ENCODE data around the gene ZFHX3. TPM values are rescaled to one million over a fixed set of nuclear protein-coding genes. Genes with fewer than 3 reads are reported as not detected.

The ZFHX3 gene
- total and polyA plus RNA-seq, 2 donors (not counting 3 experiments of a cell fraction or from before 2014, with no cell fraction given), result 3.7 to 18.8 TPM

GRCh38 chr16:72958522-72959076, 89.3 kb downstream of the ZFHX3 start:
- H2AFZ ChIP-seq (ENCODE audit: low read depth, low read length), result no peak overlapping the region
- H3K36me3 ChIP-seq (ENCODE audit: control insufficient read depth in 2 of 2, extremely low read depth in 1 of 2, insufficient read depth in 2 of 2, low read length in 2 of 2), result peaks cover 4 to 11% of the 10 kb centered on the region in 2 experiments
- H3K4me2 ChIP-seq (ENCODE audit: insufficient read depth, low read length), result no peak overlapping the region
- no TSS peak for BruUV-seq (replicated peaks)
- H3K9me1 ChIP-seq (replicated peaks; ENCODE audit: control insufficient read depth, extremely low read depth, insufficient read depth, low read length), result no peaks in the 10 kb centered on the region
- dilution Hi-C loops (cut with MboI; ENCODE audit: extremely low pct_ligation_motif_present, low sequenced_read_pairs), result no loop called here
- ChIA-PET POLR2A (no interaction called here), CTCF (interaction anchor here (1.0 kb wide), 1 partner anchor 17 kb away, joined by 3 read pairs; no protein-coding TSS in a partner anchor)
- no peak overlapping the region for H3K4me3 ChIP-seq (replicated peaks in 1 of 3; ENCODE audit: insufficient read depth in 1 of 3, low read depth in 1 of 3, low read length in 3 of 3)
- no peaks in the 10 kb centered on the region for H3K4me1 ChIP-seq (ENCODE audit: control insufficient read depth, extremely low read depth, insufficient read depth, low read length)
- H3K9ac ChIP-seq (replicated peaks; ENCODE audit: extremely low read depth, insufficient read depth, low read length), result no peak overlapping the region
- H3K79me2 ChIP-seq (ENCODE audit: control insufficient read depth, insufficient read depth, low read length), result peaks cover 1% of the 10 kb centered on the region
- no peak overlapping the region for H3K27ac ChIP-seq (ENCODE audit: insufficient read depth, low read depth, low read length)
- intact Hi-C loops (cut with micrococcal nuclease), result no loop called here
- FAIRE-seq, result no peak
- no peak for DNase-seq (ENCODE audit: low read depth, low spot score)
- H4K20me1 ChIP-seq (replicated peaks; ENCODE audit: control insufficient read depth, extremely low read depth, insufficient read depth, low read length), result no peaks in the 10 kb centered on the region
- H3K9me3 ChIP-seq (replicated peaks; ENCODE audit: control insufficient read depth, insufficient read depth, low read length), result no peaks in the 10 kb centered on the region
- no peaks in the 10 kb centered on the region for H3K27me3 ChIP-seq (ENCODE audit: control insufficient read depth in 2 of 2, insufficient read depth in 2 of 2, low read length in 2 of 2)
- TF ChIP-seq JUN (IDR thresholded peaks at IDR 0.05; ENCODE audit: borderline replicate concordance, insufficient read depth, insufficient read length, low read depth) (no peak), MYC (IDR thresholded peaks at IDR 0.05; ENCODE audit: low read depth, low read length) (no peak), MAX (IDR thresholded peaks at IDR 0.05; ENCODE audit: insufficient read depth, insufficient read length) (no peak), POLR2A (IDR thresholded peaks at IDR 0.05; ENCODE audit: low read depth, low read length) (no peak), POLR2AphosphoS5 (IDR thresholded peaks at IDR 0.05; ENCODE audit: insufficient read depth, low read depth, low read length) (no peak), FOS (IDR thresholded peaks at IDR 0.05; ENCODE audit: borderline replicate concordance, insufficient read depth, low read length) (no peak), EZH2 (IDR thresholded peaks at IDR 0.05; ENCODE audit: borderline replicate concordance, low read depth, low read length, severe bottlenecking) (no peak), CTCF (IDR thresholded peaks at IDR 0.05; ENCODE audit: extremely low read depth in 1 of 2, insufficient read depth in 1 of 2, low read depth in 1 of 2, low read length in 2 of 2) (no peak), GATA2 (IDR thresholded peaks at IDR 0.05; ENCODE audit: insufficient read depth, insufficient read length, low read depth, low read length) (no peak)

Data from endothelial cell of umbilical vein (primary cell).